SK-N-SH (cell line): ENCODE measurements around the gene TMPRSS12. TPM values are rescaled to one million over a fixed set of nuclear protein-coding genes. Genes with fewer than 3 reads are reported as not detected.

ENCODE experiments used
- FOSL2 ChIP-seq: IDR thresholded peaks from 2 replicates; pipeline ENCODE4 v1.4.0; 2012; ENCODE audit warnings: low read depth, mild to moderate bottlenecking, moderate library complexity, borderline replicate concordance
- FOXM1 ChIP-seq: IDR thresholded peaks from 2 replicates; pipeline ENCODE4 v1.4.0; 2012; ENCODE audit warnings: low read depth, mild to moderate bottlenecking
- GATA2 ChIP-seq: sonication (generic); formaldehyde crosslinking; IDR thresholded peaks from 2 replicates; pipeline ENCODE4 v1.5.0; 2020; ENCODE audit warnings: mild to moderate bottlenecking, missing genetic modification reagents
- MEF2A ChIP-seq: IDR thresholded peaks from 2 replicates; pipeline ENCODE4 v1.4.0; 2012; ENCODE audit warnings: low read depth, borderline replicate concordance
- NRF1 ChIP-seq: IDR thresholded peaks from 2 replicates; pipeline ENCODE4 v1.6.1; 2012; ENCODE audit warnings: low read depth, mild to moderate bottlenecking, low read length
- POLR2AphosphoS5 ChIP-seq: IDR thresholded peaks from 2 replicates; pipeline ENCODE4 v1.6.1; 2012; ENCODE audit warnings: low read depth, low read length
- RAD21 ChIP-seq: IDR thresholded peaks from 2 replicates; pipeline ENCODE4 v1.6.1; 2012; ENCODE audit warnings: mild to moderate bottlenecking, low read length
- RFX5 ChIP-seq: IDR thresholded peaks from 2 replicates; pipeline ENCODE4 v1.6.1; 2012; ENCODE audit warnings: mild to moderate bottlenecking, improper control_type of control experiment, low read length
- RXRA ChIP-seq: IDR thresholded peaks from 2 replicates; pipeline ENCODE4 v1.4.0; 2012; ENCODE audit warnings: low read depth, mild to moderate bottlenecking, borderline replicate concordance
- TAF1 ChIP-seq: IDR thresholded peaks from 2 replicates; pipeline ENCODE4 v1.6.1; 2012; ENCODE audit warnings: low read depth, mild to moderate bottlenecking, low read length, moderate library complexity, borderline replicate concordance
- YY1 ChIP-seq: IDR thresholded peaks from 2 replicates; pipeline ENCODE4 v1.4.0; 2012; ENCODE audit warnings: low read depth, mild to moderate bottlenecking
- polyA plus RNA-seq, 3 experiments: library from polyadenylated mRNA; depleted of rRNA; stranded (reverse); fragments of >200 nt; gene quantifications; 2 replicates each; pipeline ENCODE4 v1.2.3, GENCODE V29; 2012
- TF ChIP-seq, protein P1 (sequence below): fragments of 200-600 bp; sonication (generic); IDR thresholded peaks from 2 replicates; pipeline ENCODE4 v1.6.1; 2017; ENCODE audit warnings: antibody characterized with exemption, mild to moderate bottlenecking, moderate library complexity
- TF ChIP-seq, protein P2 (sequence below): fragments of 150-350 bp; IDR thresholded peaks from 2 replicates; pipeline ENCODE4 v1.6.1; 2016; ENCODE audit warnings: mild to moderate bottlenecking, low read depth, low read length
- TF ChIP-seq, protein P3 (sequence below): IDR thresholded peaks from 2 replicates; pipeline ENCODE4 v1.4.0; 2012; ENCODE audit warnings: low read depth, borderline replicate concordance
- TF ChIP-seq, protein P4 (sequence below): IDR thresholded peaks from 2 replicates; pipeline ENCODE4 v1.6.1; 2012; ENCODE audit warnings: mild to moderate bottlenecking, low read depth, low read length, moderate library complexity

Gene TMPRSS12
- polyA plus RNA-seq, 1 of the 3 experiments (the other 2 are of a cell fraction): not detected

DNA sequence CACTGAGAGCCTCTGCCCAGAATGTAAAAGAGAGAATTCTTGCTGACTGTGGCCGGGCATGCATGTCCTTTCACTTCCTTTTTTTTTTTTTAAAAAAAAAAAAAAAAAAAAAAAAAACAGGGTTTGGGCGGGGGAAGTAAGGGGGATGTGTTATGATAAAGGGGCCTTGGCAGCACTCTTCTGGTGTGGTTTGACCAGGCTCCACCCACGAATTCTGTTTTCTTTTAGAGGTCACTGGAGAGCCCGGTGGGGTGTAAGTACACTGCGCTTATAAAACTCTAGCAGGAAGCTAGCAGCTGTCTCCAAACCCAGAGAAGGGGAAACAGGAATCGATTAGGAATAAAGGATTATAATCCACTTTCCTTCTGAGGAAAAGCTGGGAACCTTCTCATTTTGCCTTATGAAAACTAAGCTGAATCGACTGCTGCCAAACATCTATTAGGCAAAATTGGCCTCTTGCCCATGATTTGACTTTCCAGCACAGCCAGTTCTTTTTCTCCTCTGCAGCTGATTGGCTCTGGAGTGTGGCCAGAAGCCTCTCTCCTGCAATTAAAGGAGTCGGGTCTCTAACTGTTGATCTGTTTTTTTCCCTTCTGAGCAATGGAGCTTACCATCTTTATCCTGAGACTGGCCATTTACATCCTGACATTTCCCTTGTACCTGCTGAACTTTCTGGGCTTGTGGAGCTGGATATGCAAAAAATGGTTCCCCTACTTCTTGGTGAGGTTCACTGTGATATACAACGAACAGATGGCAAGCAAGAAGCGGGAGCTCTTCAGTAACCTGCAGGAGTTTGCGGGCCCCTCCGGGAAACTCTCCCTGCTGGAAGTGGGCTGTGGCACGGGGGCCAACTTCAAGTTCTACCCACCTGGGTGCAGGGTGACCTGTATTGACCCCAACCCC is 82.0 kb downstream of the TMPRSS12 start (continued):
- TF ChIP-seq NRF1 (no peak), RFX5 (0 out of 2 replicates have a peak, but pooled peaks have one; percentile 5), TAF1 (peak; percentile 45; the same call in 1 of the 2 replicates), MEF2A (no peak), RAD21 (no peak), POLR2AphosphoS5 (peak; percentile 40), FOSL2 (no peak), FOXM1 (no peak), RXRA (0 out of 2 replicates have a peak, but pooled peaks have one; percentile 23), YY1 (no peak), GATA2 (CRISPR knock-in tag) (no peak)
- TF ChIP-seq, protein P1, sequence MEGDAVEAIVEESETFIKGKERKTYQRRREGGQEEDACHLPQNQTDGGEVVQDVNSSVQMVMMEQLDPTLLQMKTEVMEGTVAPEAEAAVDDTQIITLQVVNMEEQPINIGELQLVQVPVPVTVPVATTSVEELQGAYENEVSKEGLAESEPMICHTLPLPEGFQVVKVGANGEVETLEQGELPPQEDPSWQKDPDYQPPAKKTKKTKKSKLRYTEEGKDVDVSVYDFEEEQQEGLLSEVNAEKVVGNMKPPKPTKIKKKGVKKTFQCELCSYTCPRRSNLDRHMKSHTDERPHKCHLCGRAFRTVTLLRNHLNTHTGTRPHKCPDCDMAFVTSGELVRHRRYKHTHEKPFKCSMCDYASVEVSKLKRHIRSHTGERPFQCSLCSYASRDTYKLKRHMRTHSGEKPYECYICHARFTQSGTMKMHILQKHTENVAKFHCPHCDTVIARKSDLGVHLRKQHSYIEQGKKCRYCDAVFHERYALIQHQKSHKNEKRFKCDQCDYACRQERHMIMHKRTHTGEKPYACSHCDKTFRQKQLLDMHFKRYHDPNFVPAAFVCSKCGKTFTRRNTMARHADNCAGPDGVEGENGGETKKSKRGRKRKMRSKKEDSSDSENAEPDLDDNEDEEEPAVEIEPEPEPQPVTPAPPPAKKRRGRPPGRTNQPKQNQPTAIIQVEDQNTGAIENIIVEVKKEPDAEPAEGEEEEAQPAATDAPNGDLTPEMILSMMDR: no peak
- TF ChIP-seq, protein P2, sequence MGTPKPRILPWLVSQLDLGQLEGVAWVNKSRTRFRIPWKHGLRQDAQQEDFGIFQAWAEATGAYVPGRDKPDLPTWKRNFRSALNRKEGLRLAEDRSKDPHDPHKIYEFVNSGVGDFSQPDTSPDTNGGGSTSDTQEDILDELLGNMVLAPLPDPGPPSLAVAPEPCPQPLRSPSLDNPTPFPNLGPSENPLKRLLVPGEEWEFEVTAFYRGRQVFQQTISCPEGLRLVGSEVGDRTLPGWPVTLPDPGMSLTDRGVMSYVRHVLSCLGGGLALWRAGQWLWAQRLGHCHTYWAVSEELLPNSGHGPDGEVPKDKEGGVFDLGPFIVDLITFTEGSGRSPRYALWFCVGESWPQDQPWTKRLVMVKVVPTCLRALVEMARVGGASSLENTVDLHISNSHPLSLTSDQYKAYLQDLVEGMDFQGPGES: no peak
- TF ChIP-seq, protein P3, sequence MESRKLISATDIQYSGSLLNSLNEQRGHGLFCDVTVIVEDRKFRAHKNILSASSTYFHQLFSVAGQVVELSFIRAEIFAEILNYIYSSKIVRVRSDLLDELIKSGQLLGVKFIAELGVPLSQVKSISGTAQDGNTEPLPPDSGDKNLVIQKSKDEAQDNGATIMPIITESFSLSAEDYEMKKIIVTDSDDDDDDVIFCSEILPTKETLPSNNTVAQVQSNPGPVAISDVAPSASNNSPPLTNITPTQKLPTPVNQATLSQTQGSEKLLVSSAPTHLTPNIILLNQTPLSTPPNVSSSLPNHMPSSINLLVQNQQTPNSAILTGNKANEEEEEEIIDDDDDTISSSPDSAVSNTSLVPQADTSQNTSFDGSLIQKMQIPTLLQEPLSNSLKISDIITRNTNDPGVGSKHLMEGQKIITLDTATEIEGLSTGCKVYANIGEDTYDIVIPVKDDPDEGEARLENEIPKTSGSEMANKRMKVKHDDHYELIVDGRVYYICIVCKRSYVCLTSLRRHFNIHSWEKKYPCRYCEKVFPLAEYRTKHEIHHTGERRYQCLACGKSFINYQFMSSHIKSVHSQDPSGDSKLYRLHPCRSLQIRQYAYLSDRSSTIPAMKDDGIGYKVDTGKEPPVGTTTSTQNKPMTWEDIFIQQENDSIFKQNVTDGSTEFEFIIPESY: no peak
- TF ChIP-seq, protein P4, sequence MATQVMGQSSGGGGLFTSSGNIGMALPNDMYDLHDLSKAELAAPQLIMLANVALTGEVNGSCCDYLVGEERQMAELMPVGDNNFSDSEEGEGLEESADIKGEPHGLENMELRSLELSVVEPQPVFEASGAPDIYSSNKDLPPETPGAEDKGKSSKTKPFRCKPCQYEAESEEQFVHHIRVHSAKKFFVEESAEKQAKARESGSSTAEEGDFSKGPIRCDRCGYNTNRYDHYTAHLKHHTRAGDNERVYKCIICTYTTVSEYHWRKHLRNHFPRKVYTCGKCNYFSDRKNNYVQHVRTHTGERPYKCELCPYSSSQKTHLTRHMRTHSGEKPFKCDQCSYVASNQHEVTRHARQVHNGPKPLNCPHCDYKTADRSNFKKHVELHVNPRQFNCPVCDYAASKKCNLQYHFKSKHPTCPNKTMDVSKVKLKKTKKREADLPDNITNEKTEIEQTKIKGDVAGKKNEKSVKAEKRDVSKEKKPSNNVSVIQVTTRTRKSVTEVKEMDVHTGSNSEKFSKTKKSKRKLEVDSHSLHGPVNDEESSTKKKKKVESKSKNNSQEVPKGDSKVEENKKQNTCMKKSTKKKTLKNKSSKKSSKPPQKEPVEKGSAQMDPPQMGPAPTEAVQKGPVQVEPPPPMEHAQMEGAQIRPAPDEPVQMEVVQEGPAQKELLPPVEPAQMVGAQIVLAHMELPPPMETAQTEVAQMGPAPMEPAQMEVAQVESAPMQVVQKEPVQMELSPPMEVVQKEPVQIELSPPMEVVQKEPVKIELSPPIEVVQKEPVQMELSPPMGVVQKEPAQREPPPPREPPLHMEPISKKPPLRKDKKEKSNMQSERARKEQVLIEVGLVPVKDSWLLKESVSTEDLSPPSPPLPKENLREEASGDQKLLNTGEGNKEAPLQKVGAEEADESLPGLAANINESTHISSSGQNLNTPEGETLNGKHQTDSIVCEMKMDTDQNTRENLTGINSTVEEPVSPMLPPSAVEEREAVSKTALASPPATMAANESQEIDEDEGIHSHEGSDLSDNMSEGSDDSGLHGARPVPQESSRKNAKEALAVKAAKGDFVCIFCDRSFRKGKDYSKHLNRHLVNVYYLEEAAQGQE: no peak
- TF ChIP-seq, all 33 proteins: peak for 10
